ENCODE data around the gene ATP12A. TPM values are rescaled to one million over a fixed set of nuclear protein-coding genes. Genes with fewer than 3 reads are reported as not detected.

ATP12A gene
- total RNA-seq, 1 donor from 2014 or later: 0.10 TPM

GRCh38 chr13:24688111-24688510, 7.9 kb downstream of the ATP12A start:
- DNase-seq (ENCODE audit: low spot score): no peak

GRCh38 chr13:24688950-24689349, 8.7 kb downstream of the ATP12A start:
- DNase-seq (ENCODE audit: low spot score): no peak

- no peak for DNase-seq (ENCODE audit: low spot score)
Observed at GRCh38 chr13:24691381-24691780, 11.2 kb downstream of the ATP12A start.

- no peak for DNase-seq (ENCODE audit: low spot score)
Observed at GRCh38 chr13:24692561-24692960, 12.4 kb downstream of the ATP12A start.

GRCh38 chr13:24693862-24694471, 13.8 kb downstream of the ATP12A start:
- DNase-seq (ENCODE audit: low spot score): no peak

- DNase-seq (ENCODE audit: low spot score): no peak
Observed at GRCh38 chr13:24694907-24695306, 14.7 kb downstream of the ATP12A start.

GRCh38 chr13:24698686-24699085, 18.5 kb downstream of the ATP12A start:
- DNase-seq (ENCODE audit: low spot score): no peak

GRCh38 chr13:24699541-24699940, 19.3 kb downstream of the ATP12A start:
- DNase-seq (ENCODE audit: low spot score): no peak

- no peak for DNase-seq (ENCODE audit: low spot score)
Observed at GRCh38 chr13:24700539-24700938, 20.3 kb downstream of the ATP12A start.

- DNase-seq (ENCODE audit: low spot score): no peak
Observed at GRCh38 chr13:24706886-24707585, 26.8 kb downstream of the ATP12A start.

GRCh38 chr13:24709186-24709913, 29.1 kb downstream of the ATP12A start:
- no peak for DNase-seq (ENCODE audit: low spot score)

GRCh38 chr13:24713022-24713421, 32.8 kb downstream of the ATP12A start:
- no peak for DNase-seq (ENCODE audit: low spot score)

- no peak for DNase-seq (ENCODE audit: low spot score)
Observed at GRCh38 chr13:24716011-24716410, 35.8 kb downstream of the ATP12A start.

GRCh38 chr13:24716446-24716845, 36.2 kb downstream of the ATP12A start:
- DNase-seq (ENCODE audit: low spot score): no peak

- DNase-seq (ENCODE audit: low spot score): no peak
Observed at GRCh38 chr13:24717217-24717616, 37.0 kb downstream of the ATP12A start.

GRCh38 chr13:24718192-24718965, 38.2 kb downstream of the ATP12A start:
- DNase-seq (ENCODE audit: low spot score): no peak

GRCh38 chr13:24719139-24719538, 38.9 kb downstream of the ATP12A start:
- no peak for DNase-seq (ENCODE audit: low spot score)

- DNase-seq (ENCODE audit: low spot score): no peak
Observed at GRCh38 chr13:24723206-24723605, 43.0 kb downstream of the ATP12A start.

GRCh38 chr13:24724714-24725113, 44.5 kb downstream of the ATP12A start:
- no peak for DNase-seq (ENCODE audit: low spot score)

GRCh38 chr13:24725379-24725778, 45.2 kb downstream of the ATP12A start:
- no peak for DNase-seq (ENCODE audit: low spot score)

GRCh38 chr13:24727731-24728601, 47.8 kb downstream of the ATP12A start:
- peak; percentile 63 for DNase-seq (ENCODE audit: low spot score)

Measured in ureter (tissue), 1 donor.